Osteocyte (in vitro differentiated cells): ENCODE results near the gene SPATS2. TPM values are rescaled to one million over a fixed set of nuclear protein-coding genes. Genes with fewer than 3 reads are reported as not detected.

ENCODE experiments used
- DNase-seq: peaks from one replicate; pipeline ENCODE4 v3.0.0; 2021; ENCODE audit warnings: mixed read lengths; ENCODE audit not compliant: unreplicated experiment; ENCODE audit errors: extremely low spot score
- H3K27ac Mint-ChIP-seq: one replicate; pipeline ENCODE4 v1.8.0; 2021; ENCODE audit warnings: mild to moderate bottlenecking, mixed read lengths; ENCODE audit not compliant: unreplicated experiment
- H3K27me3 Mint-ChIP-seq: one replicate; pipeline ENCODE4 v1.8.0; 2021; ENCODE audit warnings: mixed read lengths; ENCODE audit not compliant: unreplicated experiment
- H3K36me3 Mint-ChIP-seq: one replicate; pipeline ENCODE4 v1.8.0; 2021; ENCODE audit warnings: mixed read lengths; ENCODE audit not compliant: unreplicated experiment
- H3K4me1 Mint-ChIP-seq: one replicate; pipeline ENCODE4 v1.8.0; 2021; ENCODE audit warnings: mixed read lengths; ENCODE audit not compliant: unreplicated experiment
- H3K4me3 Mint-ChIP-seq: one replicate; pipeline ENCODE4 v1.8.0; 2021; ENCODE audit warnings: mild to moderate bottlenecking, moderate library complexity, mixed read lengths; ENCODE audit not compliant: unreplicated experiment
- H3K9me3 Mint-ChIP-seq: one replicate; pipeline ENCODE4 v1.8.0; 2021; ENCODE audit warnings: mixed read lengths; ENCODE audit not compliant: unreplicated experiment
- CTCF ChIP-seq: fragments of 200-600 bp; sonication (generic); IDR thresholded peaks from 2 replicates; pipeline ENCODE4 v1.5.0; 2021; ENCODE audit warnings: antibody characterized with exemption, mild to moderate bottlenecking, moderate library complexity
- total RNA-seq: library from RNA; stranded (reverse); gene quantifications from 2 replicates; pipeline ENCODE4 v1.2.1, GENCODE V29; 2021

Gene SPATS2
- total RNA-seq, 1 donor from 2014 or later = 25.6 TPM

- Mint-ChIP-seq H3K4me3 (peak overlapping the region; percentile 66), H3K9me3 (no peaks in the 10 kb centered on the region), H3K36me3 (no peaks in the 10 kb centered on the region), H3K27me3 (peaks cover 30% of the 10 kb centered on the region), H3K27ac (no peak overlapping the region), H3K4me1 (peaks cover 38% of the 10 kb centered on the region)
- peak; percentile 99 for TF ChIP-seq CTCF
- DNase-seq = peak; percentile 94
Observed at GRCh38 chr12:49347311-49348193, 19.7 kb upstream of the SPATS2 start.

GRCh38 chr12:49348781-49349180 lies 18.5 kb upstream of the SPATS2 start:
- peaks cover 28% of the 10 kb centered on the region for H3K4me1 Mint-ChIP-seq
- H3K27me3 Mint-ChIP-seq = peaks cover 25% of the 10 kb centered on the region
- H3K27ac Mint-ChIP-seq = no peak overlapping the region
- no peak for TF ChIP-seq CTCF
- no peak overlapping the region for H3K4me3 Mint-ChIP-seq
- no peaks in the 10 kb centered on the region for H3K9me3 Mint-ChIP-seq
- no peaks in the 10 kb centered on the region for H3K36me3 Mint-ChIP-seq
- DNase-seq = no peak

GRCh38 chr12:49349266-49349665 lies 18.0 kb upstream of the SPATS2 start:
- Mint-ChIP-seq H3K9me3 (no peaks in the 10 kb centered on the region), H3K4me3 (no peak overlapping the region), H3K27ac (no peak overlapping the region), H3K27me3 (peaks cover 21% of the 10 kb centered on the region), H3K36me3 (no peaks in the 10 kb centered on the region), H3K4me1 (peaks cover 27% of the 10 kb centered on the region)
- TF ChIP-seq CTCF = no peak
- no peak for DNase-seq

GRCh38 chr12:49352351-49352750 lies 14.9 kb upstream of the SPATS2 start:
- no peak overlapping the region for H3K4me3 Mint-ChIP-seq
- H3K27me3 Mint-ChIP-seq = peaks cover 13% of the 10 kb centered on the region
- H3K36me3 Mint-ChIP-seq = no peaks in the 10 kb centered on the region
- TF ChIP-seq CTCF = no peak
- no peak overlapping the region for H3K27ac Mint-ChIP-seq
- H3K4me1 Mint-ChIP-seq = peaks cover 10% of the 10 kb centered on the region
- H3K9me3 Mint-ChIP-seq = no peaks in the 10 kb centered on the region
- DNase-seq = peak; percentile 21

GRCh38 chr12:49355913-49356312 lies 11.3 kb upstream of the SPATS2 start:
- peaks cover 12% of the 10 kb centered on the region for H3K27me3 Mint-ChIP-seq
- no peak overlapping the region for H3K27ac Mint-ChIP-seq

More at GRCh38 chr12:49355913-49356312, 11.3 kb upstream of the SPATS2 start:
- Mint-ChIP-seq H3K4me3 (no peak overlapping the region), H3K9me3 (no peaks in the 10 kb centered on the region), H3K36me3 (no peaks in the 10 kb centered on the region), H3K4me1 (peaks cover 13% of the 10 kb centered on the region)
- TF ChIP-seq CTCF = no peak
- DNase-seq = peak; percentile 75
